ENCODE data around the gene KCNT1. TPM values are rescaled to one million over a fixed set of nuclear protein-coding genes. Genes with fewer than 3 reads are reported as not detected.

The KCNT1 gene
- total and polyA plus RNA-seq, 11 donors, result 0.21 to 7.4 (median 1.9) TPM

DNA sequence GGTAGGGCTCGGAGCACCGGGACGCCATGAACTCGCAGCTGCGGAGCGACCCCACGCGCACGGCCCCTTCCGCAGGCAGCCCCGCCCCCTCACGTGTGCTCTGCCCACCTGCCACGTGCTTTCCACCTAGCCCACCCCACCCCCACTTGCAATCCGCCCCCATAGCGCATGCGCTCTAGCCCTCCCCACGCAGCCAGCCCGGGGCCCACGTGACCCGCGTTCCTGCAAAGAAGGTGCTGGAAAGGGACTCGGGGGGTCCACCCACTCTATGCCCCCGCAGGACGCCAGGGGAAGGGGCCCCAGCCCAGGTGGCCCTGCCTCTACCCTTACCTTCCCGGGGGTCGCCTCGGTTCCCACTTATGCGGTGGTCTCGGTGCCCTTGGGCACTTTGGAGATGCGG lies 2.5 kb upstream of the KCNT1 start, which contains the start of gene SOHLH1:
SOHLH1 (minus strand) TSS at position 42 of the 400 bp plus-strand sequence; CDS start at position 28, 14 bp downstream.
- H3K9me3 ChIP-seq, result no peaks in the 10 kb centered on the region
- H3K36me3 ChIP-seq, result no peaks in the 10 kb centered on the region
- intact Hi-C loops (cut with DNase I), result no loop called here
- 82 to 91% (median 86%) methylated on average over 19 to 30 of the region's 30 CpGs for WGBS, 4 donors
- H3K27me3 ChIP-seq, result peaks cover 0 to 30% (median 18%) of the 10 kb centered on the region in 9 donors
- no peak within 1 kb of the TSS for H3K27ac ChIP-seq
- TF ChIP-seq, protein P1, sequence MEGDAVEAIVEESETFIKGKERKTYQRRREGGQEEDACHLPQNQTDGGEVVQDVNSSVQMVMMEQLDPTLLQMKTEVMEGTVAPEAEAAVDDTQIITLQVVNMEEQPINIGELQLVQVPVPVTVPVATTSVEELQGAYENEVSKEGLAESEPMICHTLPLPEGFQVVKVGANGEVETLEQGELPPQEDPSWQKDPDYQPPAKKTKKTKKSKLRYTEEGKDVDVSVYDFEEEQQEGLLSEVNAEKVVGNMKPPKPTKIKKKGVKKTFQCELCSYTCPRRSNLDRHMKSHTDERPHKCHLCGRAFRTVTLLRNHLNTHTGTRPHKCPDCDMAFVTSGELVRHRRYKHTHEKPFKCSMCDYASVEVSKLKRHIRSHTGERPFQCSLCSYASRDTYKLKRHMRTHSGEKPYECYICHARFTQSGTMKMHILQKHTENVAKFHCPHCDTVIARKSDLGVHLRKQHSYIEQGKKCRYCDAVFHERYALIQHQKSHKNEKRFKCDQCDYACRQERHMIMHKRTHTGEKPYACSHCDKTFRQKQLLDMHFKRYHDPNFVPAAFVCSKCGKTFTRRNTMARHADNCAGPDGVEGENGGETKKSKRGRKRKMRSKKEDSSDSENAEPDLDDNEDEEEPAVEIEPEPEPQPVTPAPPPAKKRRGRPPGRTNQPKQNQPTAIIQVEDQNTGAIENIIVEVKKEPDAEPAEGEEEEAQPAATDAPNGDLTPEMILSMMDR (IDR thresholded peaks at IDR 0.05), result no peak
- no peak for TF ChIP-seq POLR2A (IDR thresholded peaks at IDR 0.05)
- peaks cover 0 to 16% (median 7%) of the 10 kb centered on the region in 12 donors for H3K4me1 ChIP-seq
- DNase-seq, result no peak
- no peak within 1 kb of the TSS for H3K4me3 ChIP-seq
- ATAC-seq, result no peak

DNA sequence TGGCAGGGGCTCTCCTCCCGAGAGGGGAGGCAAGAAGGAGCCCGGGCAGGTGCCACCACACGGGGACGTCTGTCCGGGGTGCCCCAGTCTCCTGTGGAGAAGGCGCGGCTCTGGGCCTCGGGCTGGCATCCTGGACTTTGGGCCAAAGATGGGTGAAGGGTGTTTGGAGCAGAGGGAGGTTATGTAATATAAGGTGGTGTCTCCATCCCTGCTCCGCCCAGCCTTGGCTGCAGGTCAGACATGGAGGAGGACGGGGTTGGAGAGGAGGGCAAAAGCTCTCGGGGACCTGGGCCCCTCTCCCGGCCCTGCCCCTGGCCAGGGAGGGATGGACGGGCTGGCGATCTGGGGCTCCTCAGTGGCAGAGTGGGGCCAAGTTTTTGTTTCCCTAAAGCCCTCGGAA lies 1.5 kb upstream of the KCNT1 start:
- Histone ChIP-seq H3K27ac (no peak overlapping the region), H3K27me3 (peaks cover 0 to 39% (median 18%) of the 10 kb centered on the region in 9 donors), H3K36me3 (no peaks in the 10 kb centered on the region), H3K4me3 (no peak overlapping the region), H3K9me3 (no peaks in the 10 kb centered on the region), H3K4me1 (peaks cover 0 to 27% (median 10%) of the 10 kb centered on the region in 12 donors)
- no peak for DNase-seq
- ATAC-seq, result no peak
- intact Hi-C loops (cut with DNase I), result loop anchor here in 5 of 10 donors (5.0 to 10.0 kb wide), 6 partner anchors 204 to 424 kb away; partner anchors contain the start of genes CAMSAP1 (in 1 of the 5) and UBAC1 (in 1 of the 5)
- WGBS, 4 donors, result 65 to 77% (median 75%) methylated on average over 9 to 15 of the region's 15 CpGs
- no peak for TF ChIP-seq POLR2A (IDR thresholded peaks at IDR 0.05)
- TF ChIP-seq, protein P1 (IDR thresholded peaks at IDR 0.05), result no peak

DNA sequence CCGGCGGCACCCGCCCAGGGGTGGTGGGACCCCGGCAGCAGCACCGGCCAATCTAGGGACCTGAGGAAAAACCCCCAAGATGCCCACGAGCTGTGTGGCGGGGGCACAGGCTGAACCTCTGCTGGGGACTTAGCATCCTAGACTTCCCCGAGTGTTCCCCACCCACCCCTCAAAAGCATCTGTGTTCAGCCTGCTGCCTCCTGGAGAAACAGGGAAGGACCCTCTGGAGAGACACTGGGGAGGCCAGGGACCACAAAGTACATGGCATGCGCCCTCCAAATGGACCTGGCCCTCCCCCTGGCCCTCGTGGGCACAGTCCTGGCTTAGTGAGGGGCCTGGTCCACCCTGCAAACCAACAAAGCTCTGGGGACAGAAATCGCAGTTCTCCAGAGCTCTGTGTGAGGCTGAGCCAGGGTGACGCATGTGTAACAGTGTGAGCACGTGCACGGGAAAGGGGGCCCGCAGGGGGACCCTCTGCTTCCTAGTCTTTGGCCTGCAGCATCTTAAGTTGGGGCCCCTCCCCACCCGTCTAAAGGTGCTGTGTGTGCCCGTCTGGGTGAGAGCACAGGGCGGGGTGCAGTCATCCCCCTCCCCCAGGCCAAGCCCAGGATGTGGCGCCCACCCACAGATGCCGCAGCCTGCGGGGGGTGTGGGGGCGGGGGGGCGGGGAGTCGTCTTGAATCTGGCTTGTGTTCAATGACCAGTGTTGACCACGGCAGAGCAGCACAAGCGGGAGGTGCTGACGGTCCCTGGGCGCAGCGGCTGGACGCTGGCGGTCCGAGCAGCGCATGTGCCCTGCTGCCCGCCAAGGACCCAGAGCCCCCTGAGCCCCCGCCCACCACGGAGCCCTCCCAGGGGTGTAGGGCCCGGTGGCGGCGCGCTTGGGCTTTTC lies 672 bp upstream of the KCNT1 start:
- Histone ChIP-seq H3K4me1 (peaks cover 0 to 30% (median 10%) of the 10 kb centered on the region in 12 donors), H3K9me3 (no peaks in the 10 kb centered on the region), H3K27me3 (peaks cover 0 to 42% (median 18%) of the 10 kb centered on the region in 9 donors), H3K4me3 (peak overlapping the region in 5 of 12 donors; percentile 10 to 37 (median 21)), H3K36me3 (no peaks in the 10 kb centered on the region), H3K27ac (no peak overlapping the region)
- 4 to 29% (median 22%) methylated on average over 11 to 40 of the region's 40 CpGs for WGBS, 4 donors
- intact Hi-C loops (cut with DNase I), result loop anchor here in 5 of 10 donors (5.0 to 10.0 kb wide), 6 partner anchors 203 to 423 kb away; partner anchors contain the start of genes CAMSAP1 (in 1 of the 5) and UBAC1 (in 1 of the 5)
- no peak for DNase-seq
- no peak for ATAC-seq
- no peak for TF ChIP-seq POLR2A (IDR thresholded peaks at IDR 0.05)
- TF ChIP-seq, protein P1 (IDR thresholded peaks at IDR 0.05), result no peak

DNA sequence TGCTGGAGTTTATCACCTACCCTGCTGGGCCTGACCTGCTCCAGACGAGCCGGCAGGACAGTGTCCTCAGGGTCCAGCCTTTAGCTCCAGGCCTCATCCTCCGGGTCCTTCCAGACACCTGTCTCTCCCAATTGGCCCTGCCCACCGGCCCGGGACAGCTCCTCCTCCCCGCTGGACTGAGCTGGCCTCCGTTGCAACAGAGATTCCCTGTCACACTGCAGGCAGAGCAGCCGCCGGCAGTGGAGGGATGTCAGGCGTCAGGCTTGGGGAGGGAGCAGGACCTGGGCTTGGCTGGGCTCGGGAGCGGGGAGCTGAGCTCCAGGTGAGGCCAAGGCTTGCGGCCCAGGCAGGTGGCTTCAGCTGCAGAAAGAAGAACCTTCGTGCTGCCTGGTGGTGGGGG lies 1.7 kb downstream of the KCNT1 start:
- intact Hi-C loops (cut with DNase I), result loop anchor here in 5 of 10 donors (2.0 to 10.0 kb wide), 7 partner anchors 201 to 421 kb away; partner anchors contain the start of genes CAMSAP1 (in 1 of the 5) and UBAC1 (in 1 of the 5)
- WGBS, 4 donors, result 41 to 58% (median 49%) methylated on average over 9 to 14 of the region's 14 CpGs
- TF ChIP-seq, protein P1 (IDR thresholded peaks at IDR 0.05), result no peak
- TF ChIP-seq POLR2A (IDR thresholded peaks at IDR 0.05), result no peak
- no peaks in the 10 kb centered on the region for H3K9me3 ChIP-seq
- peaks cover 0 to 45% (median 18%) of the 10 kb centered on the region in 9 donors for H3K27me3 ChIP-seq
- no peak overlapping the region for H3K27ac ChIP-seq
- ATAC-seq, result no peak
- H3K36me3 ChIP-seq, result no peaks in the 10 kb centered on the region
- DNase-seq, result no peak
- no peak overlapping the region for H3K4me3 ChIP-seq
- H3K4me1 ChIP-seq, result peaks cover 0 to 30% (median 10%) of the 10 kb centered on the region in 12 donors
